Hepatocyte (in vitro differentiated cells): ENCODE measurements around the gene ELMOD3. TPM values are rescaled to one million over a fixed set of nuclear protein-coding genes. Genes with fewer than 3 reads are reported as not detected.

Source experiments
- DNase-seq: peaks from one replicate; pipeline ENCODE4 v3.0.0-alpha.2; 2016; ENCODE audit warnings: low spot score
- H2AFZ ChIP-seq: fragments of 200-600 bp; sonication (generic); 2 replicates; pipeline ENCODE4 v1.6.0; 2016; ENCODE audit warnings: antibody characterized with exemption, mild to moderate bottlenecking
- H3K27ac ChIP-seq: fragments of 200-600 bp; sonication (generic); 2 replicates; pipeline ENCODE4 v1.5.1; 2016; ENCODE audit warnings: mild to moderate bottlenecking
- H3K27me3 ChIP-seq: fragments of 200-600 bp; sonication (generic); 2 replicates; pipeline ENCODE4 v1.6.1; 2016
- H3K36me3 ChIP-seq: fragments of 200-600 bp; sonication (generic); replicated peaks from 2 replicates; pipeline ENCODE4 v1.5.1; 2016; ENCODE audit warnings: low read depth; ENCODE audit not compliant: insufficient read depth
- H3K4me1 ChIP-seq: fragments of 200-600 bp; sonication (generic); 2 replicates; pipeline ENCODE4 v1.5.1; 2016; ENCODE audit warnings: mild to moderate bottlenecking, moderate library complexity; ENCODE audit not compliant: insufficient read depth
- H3K4me2 ChIP-seq: fragments of 200-600 bp; sonication (generic); 2 replicates; pipeline ENCODE4 v1.6.0; 2016
- H3K4me3 ChIP-seq: fragments of 200-600 bp; sonication (generic); 2 replicates; pipeline ENCODE4 v1.5.1; 2016; ENCODE audit warnings: mild to moderate bottlenecking
- H3K79me2 ChIP-seq: fragments of 200-600 bp; sonication (generic); 2 replicates; pipeline ENCODE4 v1.6.0; 2017; ENCODE audit warnings: mild to moderate bottlenecking
- H3K9me2 ChIP-seq: fragments of 200-600 bp; sonication (generic); replicated peaks from 2 replicates; pipeline ENCODE4 v1.6.0; 2017; ENCODE audit warnings: mild to moderate bottlenecking; ENCODE audit not compliant: insufficient read depth
- H3K9me3 ChIP-seq: fragments of 200-600 bp; sonication (generic); 2 replicates; pipeline ENCODE4 v1.5.1; 2016; ENCODE audit warnings: low read depth, mild to moderate bottlenecking
- H4K20me1 ChIP-seq: fragments of 200-600 bp; sonication (generic); 2 replicates; pipeline ENCODE4 v1.6.0; 2016; ENCODE audit warnings: mild to moderate bottlenecking; ENCODE audit not compliant: insufficient read depth, poor library complexity, severe bottlenecking
- CTCF ChIP-seq: fragments of 200-600 bp; sonication (generic); IDR thresholded peaks from 2 replicates; pipeline ENCODE4 v1.5.1; 2016; ENCODE audit warnings: antibody characterized with exemption, mild to moderate bottlenecking; ENCODE audit not compliant: poor library complexity
- EZH2 ChIP-seq: fragments of 200-600 bp; sonication (generic); IDR thresholded peaks from 2 replicates; pipeline ENCODE4 v1.6.1; 2016; ENCODE audit warnings: antibody characterized with exemption, mild to moderate bottlenecking, borderline replicate concordance
- EZH2phosphoT487 ChIP-seq: fragments of 200-600 bp; sonication (generic); IDR thresholded peaks from one replicate; pipeline ENCODE4 v1.6.1; 2018; ENCODE audit warnings: antibody characterized with exemption, mild to moderate bottlenecking, low read depth, moderate library complexity; ENCODE audit not compliant: unreplicated experiment, severe bottlenecking
- WGBS: methylation state at CpG from one replicate; pipeline ENCODE4 v1.1.6; 2016; ENCODE audit warnings: low lambda C conversion rate; ENCODE audit errors: missing lambda C conversion rate; 5-methylcytosine and 5-hydroxymethylcytosine counted together
- polyA plus RNA-seq: library from polyadenylated mRNA; unstranded; fragments of >200 nt; fragmentation: Nextera tagmentation; extraction: Ambion mirVana; gene quantifications from 2 replicates; pipeline ENCODE4 v1.2.1, GENCODE V29; 2016
- total RNA-seq: library from RNA; depleted of rRNA; stranded (reverse); fragments of >200 nt; gene quantifications from 2 replicates; pipeline ENCODE4 v1.2.3, GENCODE V29; 2014

Gene ELMOD3
- total and polyA plus RNA-seq, 2 experiments from 2014 or later, result 18.1 to 25.1 TPM

- no peaks in the 10 kb centered on the region for H3K4me1 ChIP-seq
- H3K9me3 ChIP-seq, result no peaks in the 10 kb centered on the region
- H3K27ac ChIP-seq, result no peak overlapping the region
- no peak overlapping the region for H3K4me2 ChIP-seq
- no peaks in the 10 kb centered on the region for H3K79me2 ChIP-seq
- no peaks in the 10 kb centered on the region for H4K20me1 ChIP-seq
- no peaks in the 10 kb centered on the region for H3K9me2 ChIP-seq
- no peaks in the 10 kb centered on the region for H3K36me3 ChIP-seq
- no peak for DNase-seq
- H3K4me3 ChIP-seq, result no peak overlapping the region
- TF ChIP-seq EZH2phosphoT487 (no peak), CTCF (no peak)
- 64% methylated on average over 2 of the region's 2 CpGs for WGBS
- no peak overlapping the region for H2AFZ ChIP-seq
- no peaks in the 10 kb centered on the region for H3K27me3 ChIP-seq
Observed at GRCh38 chr2:85334928-85335327, 19.6 kb upstream of the ELMOD3 start.

GRCh38 chr2:85340034-85340892 lies 14.3 kb upstream of the ELMOD3 start:
- no peaks in the 10 kb centered on the region for H3K27me3 ChIP-seq
- H3K79me2 ChIP-seq, result no peaks in the 10 kb centered on the region
- H3K9me3 ChIP-seq, result no peaks in the 10 kb centered on the region
- no peak overlapping the region for H3K4me2 ChIP-seq
- 76% methylated on average over 13 of the region's 13 CpGs for WGBS
- no peaks in the 10 kb centered on the region for H4K20me1 ChIP-seq
- no peak for DNase-seq
- no peak overlapping the region for H2AFZ ChIP-seq
- no peak overlapping the region for H3K4me3 ChIP-seq
- H3K27ac ChIP-seq, result no peak overlapping the region
- no peaks in the 10 kb centered on the region for H3K4me1 ChIP-seq
- TF ChIP-seq EZH2phosphoT487 (no peak), EZH2 (no peak), CTCF (no peak)
- H3K36me3 ChIP-seq, result no peaks in the 10 kb centered on the region
- H3K9me2 ChIP-seq, result no peaks in the 10 kb centered on the region

- Histone ChIP-seq H3K27me3 (no peaks in the 10 kb centered on the region), H3K9me3 (no peaks in the 10 kb centered on the region), H4K20me1 (no peaks in the 10 kb centered on the region), H3K4me2 (no peak overlapping the region), H3K27ac (no peak overlapping the region), H3K4me1 (no peaks in the 10 kb centered on the region), H2AFZ (no peak overlapping the region), H3K9me2 (no peaks in the 10 kb centered on the region), H3K36me3 (no peaks in the 10 kb centered on the region), H3K4me3 (no peak overlapping the region), H3K79me2 (no peaks in the 10 kb centered on the region)
- no peak for DNase-seq
- TF ChIP-seq EZH2phosphoT487 (no peak), CTCF (no peak), EZH2 (no peak)
- WGBS, result 95% methylated on average over 30 of the region's 30 CpGs
Observed at GRCh38 chr2:85341269-85342029, 13.1 kb upstream of the ELMOD3 start.
